Lung (tissue), 12 donors: ENCODE results near the gene CTSS. TPM values are rescaled to one million over a fixed set of nuclear protein-coding genes. Genes with fewer than 3 reads are reported as not detected.
A peak's percentile ranks its signal among the peaks of the same experiment; 100 is the strongest.

Experiments used
- ATAC-seq: fragments of 200-7000 bp; cut with Tn5 transposase; one replicate; pipeline ENCODE4 v1.9.1; 2020; ENCODE audit warnings: moderate number of reproducible peaks; ENCODE audit not compliant: insufficient read depth, low FRiP score
- DNase-seq, 3 donors: peaks; one replicate each; pipeline ENCODE4 v3.0.0-alpha.2; 2013 to 2017
- H3K27ac ChIP-seq, 2 donors: one replicate each; pipeline ENCODE4 v1.5.1; 2013; ENCODE audit warnings: mild to moderate bottlenecking in 2 of 2, moderate library complexity in 2 of 2, control low read depth in 1 of 2, inconsistent platforms in 1 of 2, low read depth in 1 of 2, low read length in 1 of 2
- H3K27me3 ChIP-seq, 3 donors: one replicate each; pipeline ENCODE4 v1.5.1; 2013; ENCODE audit warnings: low read length in 2 of 3; ENCODE audit not compliant: control insufficient read depth in 3 of 3, insufficient read depth in 3 of 3
- H3K36me3 ChIP-seq, 4 donors: one replicate each; pipeline ENCODE4 v1.5.1; 2013; ENCODE audit warnings: low read length in 4 of 4, mild to moderate bottlenecking in 1 of 4, moderate library complexity in 1 of 4; ENCODE audit not compliant: control insufficient read depth in 4 of 4, insufficient read depth in 4 of 4
- H3K4me1 ChIP-seq, 5 donors: one replicate each; pipeline ENCODE4 v1.5.1; 2013; ENCODE audit warnings: low read length in 5 of 5, mild to moderate bottlenecking in 2 of 5, moderate library complexity in 1 of 5; ENCODE audit not compliant: control insufficient read depth in 5 of 5, insufficient read depth in 5 of 5
- H3K4me3 ChIP-seq: one replicate; pipeline ENCODE4 v1.5.1; 2013; ENCODE audit warnings: mild to moderate bottlenecking, control low read depth, moderate library complexity
- H3K9ac ChIP-seq, 2 donors: one replicate each; pipeline ENCODE4 v1.5.1; 2013; ENCODE audit warnings: low read length in 2 of 2, control low read depth in 1 of 2; ENCODE audit not compliant: insufficient read depth in 1 of 2
- H3K9me3 ChIP-seq, 4 donors: one replicate each; pipeline ENCODE4 v1.5.1; 2013; ENCODE audit warnings: low read length in 3 of 4, mild to moderate bottlenecking in 1 of 4, moderate library complexity in 1 of 4; ENCODE audit not compliant: control insufficient read depth in 4 of 4, insufficient read depth in 3 of 4
- CTCF ChIP-seq: IDR thresholded peaks from 2 replicates; pipeline ENCODE4 v1.5.1; 2012; ENCODE audit warnings: mild to moderate bottlenecking; ENCODE audit errors: control extremely low read depth, extremely low read depth
- WGBS, 2 donors: extraction: QIAGEN DNeasy Blood & Tissue Kit; methylation state at CpG; one replicate each; pipeline ENCODE4 v1.1.7; 2013; 5-methylcytosine and 5-hydroxymethylcytosine counted together
- polyA plus RNA-seq, 2 donors: library from polyadenylated mRNA; stranded (reverse); fragments of 200-250 nt; gene quantifications; one replicate each; pipeline ENCODE4 v1.2.1, GENCODE V29; 2013
- total RNA-seq, 2 donors: library from RNA; depleted of rRNA in 1 of 2; stranded (reverse); fragments of >200 nt in 1 of 2; gene quantifications; one replicate each; pipeline ENCODE4 v1.2.1, GENCODE V29; 2014 to 2021
- donor health status: control.
- donor health status: control.
- donor health status: Bipolar disorder and iron deficiency.
- donor health status: healthy.
- donor health status: DM: yes; HTN: yes; CAD: no.

Gene CTSS
- total and polyA plus RNA-seq, 4 donors: 79.2 to 516 (median 269) TPM

- 50 to 67% methylated on average over 3 of the region's 3 CpGs for WGBS, 2 donors
- peaks cover 0 to 7% (median 3%) of the 10 kb centered on the region in 5 donors for H3K4me1 ChIP-seq
- H3K9ac ChIP-seq: no peak overlapping the region
- no peaks in the 10 kb centered on the region for H3K9me3 ChIP-seq
- no peak overlapping the region for H3K4me3 ChIP-seq
- ATAC-seq: no peak
- H3K27ac ChIP-seq: no peak overlapping the region
- H3K27me3 ChIP-seq: no peaks in the 10 kb centered on the region
- H3K36me3 ChIP-seq: peaks cover 0 to 4% (median 0%) of the 10 kb centered on the region in 4 donors
- TF ChIP-seq CTCF: no peak
- DNase-seq: no peak
Observed at GRCh38 chr1:150760013-150760412, 5.6 kb downstream of the CTSS start.

GRCh38 chr1:150753416-150753815 lies 12.2 kb downstream of the CTSS start:
- Histone ChIP-seq H3K36me3 (peaks cover 0 to 14% (median 0%) of the 10 kb centered on the region in 4 donors), H3K4me3 (no peak overlapping the region), H3K9ac (no peak overlapping the region), H3K4me1 (peaks cover 0 to 1% (median 0%) of the 10 kb centered on the region in 5 donors), H3K27ac (no peak overlapping the region), H3K9me3 (no peaks in the 10 kb centered on the region), H3K27me3 (no peaks in the 10 kb centered on the region)
- WGBS, 2 donors: 66 to 91% methylated on average over 2 of the region's 2 CpGs
- no peak for TF ChIP-seq CTCF
- ATAC-seq: no peak
- DNase-seq: no peak

DNA sequence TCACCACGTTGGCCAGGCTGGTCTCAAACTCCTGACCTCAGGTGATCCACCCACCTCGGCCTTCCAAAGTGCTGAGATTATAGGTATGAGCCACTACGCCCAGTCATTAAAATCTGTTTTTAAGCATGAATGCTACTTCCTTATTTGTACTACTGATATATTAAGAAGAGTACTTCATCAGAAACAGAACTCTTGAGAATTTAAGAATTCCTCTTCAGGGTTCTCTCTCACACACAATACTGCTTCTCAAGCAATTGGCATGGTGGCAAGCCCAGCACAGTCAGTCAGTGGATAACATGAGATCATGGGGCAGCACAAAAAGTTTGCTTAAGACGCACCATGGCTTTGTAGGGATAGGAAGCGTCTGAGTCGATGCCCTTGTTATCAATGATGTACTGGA lies 14.1 kb downstream of the CTSS start:
- no peaks in the 10 kb centered on the region for H3K9me3 ChIP-seq
- no peak for DNase-seq
- H3K9ac ChIP-seq: no peak overlapping the region
- H3K36me3 ChIP-seq: peaks cover 0 to 13% (median 0%) of the 10 kb centered on the region in 4 donors
- TF ChIP-seq CTCF: no peak
- 74 to 86% methylated on average over 5 to 6 of the region's 6 CpGs for WGBS, 2 donors
- H3K27me3 ChIP-seq: no peaks in the 10 kb centered on the region
- no peak overlapping the region for H3K27ac ChIP-seq
- peak; percentile 34 for ATAC-seq
- peaks cover 0 to 1% (median 0%) of the 10 kb centered on the region in 5 donors for H3K4me1 ChIP-seq
- no peak overlapping the region for H3K4me3 ChIP-seq

DNA sequence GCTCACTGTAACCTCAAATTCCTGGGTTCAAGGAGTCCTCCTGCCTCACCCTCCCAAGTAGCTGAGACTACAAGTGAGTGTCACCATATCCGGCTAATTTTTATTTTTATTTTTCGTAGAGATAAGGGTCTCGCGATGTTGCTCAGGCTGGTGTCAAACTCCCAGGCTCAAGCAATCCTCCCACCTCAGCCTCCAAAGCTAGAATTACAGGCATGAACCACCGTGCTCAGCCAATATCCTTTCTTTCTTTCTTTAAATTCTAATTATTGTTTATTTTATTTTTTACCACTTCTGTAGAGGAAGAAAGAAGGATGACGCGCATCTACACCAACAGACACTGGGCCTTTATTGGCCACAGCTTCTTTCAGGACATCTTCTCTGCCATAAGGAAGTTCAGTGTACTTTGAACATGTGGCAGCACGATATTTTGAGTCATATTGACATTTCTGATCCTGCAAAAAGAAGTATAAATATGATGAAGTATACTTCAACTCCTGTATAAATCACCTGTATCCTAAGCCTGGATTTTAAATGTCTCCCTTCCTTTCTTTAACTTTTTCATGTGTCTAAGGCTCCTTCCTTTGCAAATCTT lies 15.8 kb downstream of the CTSS start:
- H3K36me3 ChIP-seq: peaks cover 0 to 12% (median 0%) of the 10 kb centered on the region in 4 donors
- H3K4me1 ChIP-seq: peaks cover 0 to 1% (median 0%) of the 10 kb centered on the region in 5 donors
- H3K4me3 ChIP-seq: no peak overlapping the region
- DNase-seq: no peak
- H3K27me3 ChIP-seq: no peaks in the 10 kb centered on the region
- no peak for ATAC-seq
- WGBS, 2 donors: 93% methylated on average over 8 of the region's 8 CpGs
- H3K9me3 ChIP-seq: no peaks in the 10 kb centered on the region
- no peak overlapping the region for H3K9ac ChIP-seq
- H3K27ac ChIP-seq: no peak overlapping the region
- TF ChIP-seq CTCF: no peak
